ENCODE results near the gene ATRX. TPM values are rescaled to one million over a fixed set of nuclear protein-coding genes. Genes with fewer than 3 reads are reported as not detected.

Gene ATRX
- total RNA-seq, 1 experiment from 2014 or later = 61.3 TPM

GRCh38 chrX:77693594-77693993 is 92.4 kb downstream of the ATRX start:
- TF ChIP-seq CEBPB (IDR thresholded peaks at IDR 0.05; ENCODE audit: low read depth) = no peak
- TF ChIP-seq ZBTB33 (IDR thresholded peaks at IDR 0.05; ENCODE audit: extremely low read depth, insufficient replicate concordance, low read length) = no peak
- TF ChIP-seq EZH2 (IDR thresholded peaks at IDR 0.05) = no peak
- no peak for TF ChIP-seq SRF (IDR thresholded peaks at IDR 0.05; ENCODE audit: low read depth)
- ATAC-seq = no peak
- POLR2A ChIA-PET = no interaction called here
- Histone ChIP-seq H3K4me3 (replicated peaks in 1 of 2; ENCODE audit: low read depth in 1 of 2, low read length in 2 of 2) (no peak overlapping the region), H2AFZ (ENCODE audit: low read depth, low read length, poor library complexity, severe bottlenecking) (no peak overlapping the region), H3K79me2 (ENCODE audit: insufficient read depth, low read length) (0 out of 2 replicates have a peak, but pooled peaks cover 3% of the 10 kb centered on the region), H3K4me1 (ENCODE audit: control insufficient read depth in 1 of 2, insufficient read depth in 2 of 2, low read length in 2 of 2) (no peaks in the 10 kb centered on the region), H4K20me1 (ENCODE audit: insufficient read depth) (no peaks in the 10 kb centered on the region), H3K9me3 (ENCODE audit: control insufficient read depth in 1 of 2, insufficient read depth in 1 of 2, low read depth in 1 of 2, low read length in 2 of 2) (no peaks in the 10 kb centered on the region), H3K4me2 (ENCODE audit: low read length) (no peak overlapping the region), H3K27ac (ENCODE audit: low read depth, low read length) (no peak overlapping the region), H3K36me3 (ENCODE audit: control insufficient read depth in 1 of 2, insufficient read depth in 2 of 2, low read length in 2 of 2) (no peaks in the 10 kb centered on the region; a peak in 1 of 4 replicates), H3K9ac (ENCODE audit: low read length) (no peak overlapping the region), H3K27me3 (ENCODE audit: insufficient read depth, low read length) (no peaks in the 10 kb centered on the region), H3K9me2 (ENCODE audit: insufficient read depth) (no peaks in the 10 kb centered on the region)
- DNase-seq (ENCODE audit: low read depth, low spot score) = no peak
- no TSS peak for BruUV-seq (replicated peaks)
- intact Hi-C loops (cut with micrococcal nuclease) = no loop called here
- RAD21 ChIA-PET (ENCODE audit: low non-redundant PET in 1 of 2, low total read pairs in 2 of 2, uncharacterized antibody in 2 of 2, unreplicated experiment in 2 of 2) = no interaction called here
- CTCF ChIA-PET = no interaction called here

GRCh38 chrX:77691916-77692315 is 94.1 kb downstream of the ATRX start:
- Histone ChIP-seq H3K9ac (ENCODE audit: low read length) (no peak overlapping the region), H3K36me3 (ENCODE audit: control insufficient read depth in 1 of 2, insufficient read depth in 2 of 2, low read length in 2 of 2) (no peaks in the 10 kb centered on the region), H3K27ac (ENCODE audit: low read depth, low read length) (no peak overlapping the region), H4K20me1 (ENCODE audit: insufficient read depth) (no peaks in the 10 kb centered on the region), H3K4me2 (ENCODE audit: low read length) (no peak overlapping the region), H3K9me2 (ENCODE audit: insufficient read depth) (no peaks in the 10 kb centered on the region), H2AFZ (ENCODE audit: low read depth, low read length, poor library complexity, severe bottlenecking) (no peak overlapping the region), H3K4me1 (ENCODE audit: control insufficient read depth in 1 of 2, insufficient read depth in 2 of 2, low read length in 2 of 2) (no peaks in the 10 kb centered on the region), H3K79me2 (ENCODE audit: insufficient read depth, low read length) (0 out of 2 replicates have a peak, but pooled peaks cover 3% of the 10 kb centered on the region), H3K9me3 (ENCODE audit: control insufficient read depth in 1 of 2, insufficient read depth in 1 of 2, low read depth in 1 of 2, low read length in 2 of 2) (no peaks in the 10 kb centered on the region), H3K4me3 (replicated peaks in 1 of 2; ENCODE audit: low read depth in 1 of 2, low read length in 2 of 2) (no peak overlapping the region), H3K27me3 (ENCODE audit: insufficient read depth, low read length) (no peaks in the 10 kb centered on the region)
- DNase-seq (ENCODE audit: low read depth, low spot score) (no peak), ATAC-seq (no peak)
- ChIA-PET CTCF (no interaction called here), RAD21 (ENCODE audit: low non-redundant PET in 1 of 2, low total read pairs in 2 of 2, uncharacterized antibody in 2 of 2, unreplicated experiment in 2 of 2) (no interaction called here), POLR2A (no interaction called here)
- TF ChIP-seq ZNF274 (IDR thresholded peaks at IDR 0.05; ENCODE audit: low read depth, low read length) (no peak), SP1 (IDR thresholded peaks at IDR 0.05; ENCODE audit: low read depth) (no peak), YY1 (IDR thresholded peaks at IDR 0.05; ENCODE audit: extremely low read depth, insufficient replicate concordance, low read depth, low read length) (no peak), CBX3 (IDR thresholded peaks at IDR 0.05; ENCODE audit: low read depth) (no peak), MAX (IDR thresholded peaks at IDR 0.05) (no peak), SIN3A (IDR thresholded peaks at IDR 0.05; ENCODE audit: low read depth) (no peak), EZH2 (IDR thresholded peaks at IDR 0.05) (no peak), POLR2A (IDR thresholded peaks at IDR 0.05; ENCODE audit: borderline replicate concordance, extremely low read depth, insufficient read depth, insufficient read length) (no peak), FOSL1 (IDR thresholded peaks at IDR 0.05; ENCODE audit: low read depth) (no peak), EGR1 (IDR thresholded peaks at IDR 0.05; ENCODE audit: low read depth) (no peak), CTCF (IDR thresholded peaks at IDR 0.05 in 2 of 3, conservative IDR thresholded peaks at IDR 0.05 in 1 of 3; ENCODE audit: borderline replicate concordance in 1 of 3, insufficient read depth in 1 of 3, low read depth in 2 of 3, low read length in 2 of 3) (no peak)
- no TSS peak for BruUV-seq (replicated peaks)
- intact Hi-C loops (cut with micrococcal nuclease) = no loop called here
